Endothelial cell (in vitro differentiated cells): Measurements from ENCODE around the gene LAT. TPM values are rescaled to one million over a fixed set of nuclear protein-coding genes. Genes with fewer than 3 reads are reported as not detected.

Experiments
- DNase-seq: peaks from one replicate; pipeline ENCODE4 v3.0.0; 2021; ENCODE audit warnings: low spot score
- H3K27ac Mint-ChIP-seq: one replicate; pipeline ENCODE4 v1.8.0; 2021; ENCODE audit warnings: mixed read lengths, inconsistent platforms; ENCODE audit not compliant: unreplicated experiment
- H3K27me3 Mint-ChIP-seq: one replicate; pipeline ENCODE4 v1.8.0; 2021; ENCODE audit warnings: mild to moderate bottlenecking, moderate library complexity, mixed read lengths, inconsistent platforms; ENCODE audit not compliant: unreplicated experiment
- H3K36me3 Mint-ChIP-seq: one replicate; pipeline ENCODE4 v1.8.0; 2021; ENCODE audit warnings: mild to moderate bottlenecking, low read depth, mixed read lengths, inconsistent platforms; ENCODE audit not compliant: unreplicated experiment
- H3K4me1 Mint-ChIP-seq: one replicate; pipeline ENCODE4 v1.8.0; 2021; ENCODE audit warnings: mild to moderate bottlenecking, mixed read lengths, inconsistent platforms; ENCODE audit not compliant: unreplicated experiment
- H3K4me3 Mint-ChIP-seq: one replicate; pipeline ENCODE4 v1.8.0; 2021; ENCODE audit warnings: mild to moderate bottlenecking, mixed read lengths, inconsistent platforms; ENCODE audit not compliant: unreplicated experiment
- H3K9me3 Mint-ChIP-seq: one replicate; pipeline ENCODE4 v1.8.0; 2021; ENCODE audit warnings: mixed read lengths, inconsistent platforms; ENCODE audit not compliant: unreplicated experiment
- CTCF ChIP-seq: fragments of 200-600 bp; sonication (generic); IDR thresholded peaks from one replicate; pipeline ENCODE4 v1.5.0; 2021; ENCODE audit warnings: antibody characterized with exemption; ENCODE audit not compliant: unreplicated experiment
- total RNA-seq: library from RNA; stranded (reverse); fragmentation: NEBNext Ultra II Directional; extraction: Animal tissue kit (Norgen Biotek cat#: 25700); gene quantifications from one replicate; pipeline ENCODE4 v1.2.1, GENCODE V29; 2021; ENCODE audit not compliant: unreplicated experiment

LAT gene
- total RNA-seq, 1 donor from 2014 or later, result 5.4 TPM

DNA sequence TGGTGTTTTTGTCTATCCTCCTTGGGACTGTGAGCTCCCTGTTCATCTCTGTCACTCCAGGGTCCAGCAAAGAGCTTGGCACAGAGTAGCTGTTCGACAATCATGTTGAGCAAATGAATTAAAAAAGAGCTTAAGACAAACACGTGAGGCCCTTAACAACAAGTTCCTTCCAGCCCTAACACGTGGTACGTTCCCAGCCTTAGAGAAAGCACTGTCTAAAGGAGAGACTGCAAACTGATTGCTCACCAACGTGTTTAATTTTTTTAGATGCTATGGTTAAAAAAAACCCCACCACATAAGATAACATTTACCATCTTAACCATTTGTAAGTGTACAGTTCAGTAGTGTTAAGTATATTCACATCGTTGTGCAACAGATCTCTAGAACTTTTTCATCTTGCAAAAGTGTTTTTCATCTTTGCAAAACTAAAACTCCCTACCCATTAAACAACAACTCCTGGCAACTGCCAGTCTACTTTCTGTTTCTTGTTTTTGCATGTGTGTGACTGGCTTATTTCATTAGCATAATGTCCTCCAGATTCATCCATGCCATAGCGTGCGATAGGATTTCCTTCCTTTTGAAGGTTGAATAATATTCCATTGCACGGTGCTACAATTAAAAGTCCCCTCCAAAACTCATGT lies 28.2 kb downstream of the LAT start:
- Mint-ChIP-seq H3K27ac (no peak overlapping the region), H3K4me3 (no peak overlapping the region), H3K27me3 (peaks cover 5% of the 10 kb centered on the region), H3K36me3 (no peaks in the 10 kb centered on the region), H3K4me1 (no peaks in the 10 kb centered on the region), H3K9me3 (no peaks in the 10 kb centered on the region)
- TF ChIP-seq CTCF, result no peak
- no peak for DNase-seq

GRCh38 chr16:29014561-29015069 lies 29.8 kb downstream of the LAT start:
- Mint-ChIP-seq H3K36me3 (no peaks in the 10 kb centered on the region), H3K27ac (no peak overlapping the region), H3K9me3 (no peaks in the 10 kb centered on the region), H3K27me3 (peaks cover 5% of the 10 kb centered on the region), H3K4me3 (no peak overlapping the region), H3K4me1 (no peaks in the 10 kb centered on the region)
- TF ChIP-seq CTCF, result no peak
- no peak for DNase-seq

GRCh38 chr16:29022196-29022595 lies 37.3 kb downstream of the LAT start:
- no peaks in the 10 kb centered on the region for H3K9me3 Mint-ChIP-seq
- no peaks in the 10 kb centered on the region for H3K4me1 Mint-ChIP-seq
- DNase-seq, result no peak
- H3K36me3 Mint-ChIP-seq, result no peaks in the 10 kb centered on the region
- TF ChIP-seq CTCF, result no peak
- no peak overlapping the region for H3K27ac Mint-ChIP-seq
- no peaks in the 10 kb centered on the region for H3K27me3 Mint-ChIP-seq
- no peak overlapping the region for H3K4me3 Mint-ChIP-seq

DNA sequence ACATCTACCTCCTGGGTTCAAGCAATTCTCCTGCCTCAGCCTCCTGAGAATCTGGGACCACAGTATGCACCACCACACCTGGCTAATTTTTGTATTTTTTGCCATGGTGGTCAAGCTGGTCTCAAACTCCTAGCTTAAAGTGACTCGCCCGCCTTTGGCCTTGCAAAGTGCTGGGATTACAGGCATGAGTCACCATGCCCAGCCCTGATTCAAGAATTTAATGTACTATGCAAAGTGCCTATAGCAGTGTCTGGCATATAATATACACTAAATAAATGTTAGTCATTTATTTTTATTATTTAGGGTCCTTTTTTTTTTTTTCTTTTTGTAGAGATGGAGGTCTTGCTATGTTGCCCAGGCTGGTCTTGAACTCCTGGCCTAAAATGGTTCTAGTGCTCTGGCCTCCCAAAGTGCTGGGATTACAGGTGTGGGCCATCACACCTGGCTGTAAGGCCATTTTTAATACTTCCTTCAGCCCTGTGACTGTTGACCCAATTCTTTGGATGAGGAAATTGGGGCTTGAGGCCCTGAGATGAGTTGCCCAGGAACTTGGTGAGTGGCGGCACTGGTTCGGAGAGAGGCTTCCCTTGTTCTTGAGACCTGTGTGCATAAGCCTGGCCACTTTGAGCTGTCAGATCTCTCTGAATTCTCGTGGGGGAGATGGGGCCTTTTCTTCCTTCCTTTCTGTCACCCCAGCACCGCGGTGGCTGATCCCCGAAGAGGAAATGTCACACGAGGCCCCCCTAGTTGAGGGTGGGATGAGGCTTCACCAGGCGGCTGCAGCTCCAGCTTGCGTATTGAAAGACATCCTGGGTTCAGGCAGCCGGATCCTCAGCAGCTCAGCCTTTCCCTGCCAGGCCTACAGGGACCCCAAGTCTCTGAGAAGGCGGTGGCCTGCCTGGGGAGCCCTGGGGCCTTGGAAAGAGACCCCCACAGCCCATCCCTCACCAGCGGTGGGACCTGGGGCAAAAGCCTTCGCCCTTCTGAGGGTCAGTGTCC lies 38.7 kb downstream of the LAT start:
- TF ChIP-seq CTCF, result no peak
- no peak overlapping the region for H3K4me3 Mint-ChIP-seq
- no peaks in the 10 kb centered on the region for H3K9me3 Mint-ChIP-seq

DNA sequence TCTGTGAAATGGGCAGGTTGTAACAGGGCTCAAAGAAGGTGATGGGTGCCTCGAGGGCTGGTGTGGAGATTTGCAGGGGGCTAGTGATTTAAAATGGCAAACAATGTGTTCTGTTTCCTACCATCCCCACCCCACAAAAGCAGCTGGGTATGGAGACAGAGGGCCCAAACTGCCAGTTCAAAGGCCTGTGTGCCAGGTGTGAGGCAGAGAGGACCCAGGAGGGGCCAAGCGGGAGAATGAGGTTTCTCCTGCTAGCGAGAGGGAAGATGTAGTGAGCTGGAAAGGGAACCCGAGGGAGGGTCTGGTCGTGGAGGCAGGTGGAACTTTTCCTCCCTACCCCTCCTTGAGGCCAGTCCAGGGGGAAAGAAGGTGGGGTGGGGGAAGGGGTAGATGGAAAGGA lies 39.4 kb downstream of the LAT start:
- H3K4me3 Mint-ChIP-seq, result no peak overlapping the region
- TF ChIP-seq CTCF, result no peak
- H3K27me3 Mint-ChIP-seq, result no peaks in the 10 kb centered on the region
- no peak for DNase-seq
- H3K4me1 Mint-ChIP-seq, result no peaks in the 10 kb centered on the region
- H3K9me3 Mint-ChIP-seq, result no peaks in the 10 kb centered on the region
- H3K36me3 Mint-ChIP-seq, result no peaks in the 10 kb centered on the region
- H3K27ac Mint-ChIP-seq, result no peak overlapping the region

More for the DNA sequence above, 38.7 kb downstream of the LAT start:
- no peaks in the 10 kb centered on the region for H3K27me3 Mint-ChIP-seq
- no peak for DNase-seq
- H3K27ac Mint-ChIP-seq, result no peak overlapping the region
- no peaks in the 10 kb centered on the region for H3K36me3 Mint-ChIP-seq
- H3K4me1 Mint-ChIP-seq, result no peaks in the 10 kb centered on the region
